DMS153 treated with DMSO at 0.1 percent for 48 hours (cell line): Measurements from ENCODE around the gene RPTOR.

Experiments used
- DNase-seq: peaks from one replicate; lab custom pipeline; 2025; ENCODE audit not compliant: unreplicated experiment; lab: John Stamatoyannopoulos, UW

RPTOR gene

DNA sequence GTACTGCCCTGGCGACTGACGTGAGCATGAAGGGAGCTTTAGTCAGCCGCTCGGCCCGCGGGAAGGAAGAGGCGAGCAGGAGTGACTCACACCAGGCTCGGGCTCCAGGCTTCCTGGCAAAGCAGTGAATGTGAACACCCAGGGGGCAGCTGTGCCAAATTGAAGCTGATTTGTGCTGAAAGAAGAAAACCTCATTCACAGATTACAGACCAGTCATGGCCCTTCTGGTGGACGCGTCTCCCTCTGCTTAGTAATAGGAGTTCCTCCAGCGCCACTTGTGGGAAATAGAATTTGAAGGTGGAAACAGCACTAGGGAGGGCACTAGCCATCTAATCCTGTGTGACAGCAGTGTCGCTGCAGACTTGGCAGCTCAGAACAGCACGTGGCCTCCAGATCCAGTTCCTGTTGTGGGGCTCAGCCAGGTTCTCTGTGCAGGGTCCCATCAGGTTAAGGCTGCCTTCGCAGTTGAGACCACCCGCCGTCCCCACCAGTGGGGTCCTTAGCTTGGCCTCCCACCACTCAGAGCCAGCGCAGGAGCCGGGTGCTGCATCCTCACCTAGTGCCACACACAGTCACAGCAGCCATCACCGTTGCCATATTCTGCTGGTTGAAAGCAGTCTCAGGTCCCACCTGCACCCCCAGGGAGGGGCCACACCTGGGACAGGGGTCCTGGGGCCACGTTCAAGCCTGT is 282.5 kb downstream of the RPTOR start:
- DNase-seq = no peak

DNA sequence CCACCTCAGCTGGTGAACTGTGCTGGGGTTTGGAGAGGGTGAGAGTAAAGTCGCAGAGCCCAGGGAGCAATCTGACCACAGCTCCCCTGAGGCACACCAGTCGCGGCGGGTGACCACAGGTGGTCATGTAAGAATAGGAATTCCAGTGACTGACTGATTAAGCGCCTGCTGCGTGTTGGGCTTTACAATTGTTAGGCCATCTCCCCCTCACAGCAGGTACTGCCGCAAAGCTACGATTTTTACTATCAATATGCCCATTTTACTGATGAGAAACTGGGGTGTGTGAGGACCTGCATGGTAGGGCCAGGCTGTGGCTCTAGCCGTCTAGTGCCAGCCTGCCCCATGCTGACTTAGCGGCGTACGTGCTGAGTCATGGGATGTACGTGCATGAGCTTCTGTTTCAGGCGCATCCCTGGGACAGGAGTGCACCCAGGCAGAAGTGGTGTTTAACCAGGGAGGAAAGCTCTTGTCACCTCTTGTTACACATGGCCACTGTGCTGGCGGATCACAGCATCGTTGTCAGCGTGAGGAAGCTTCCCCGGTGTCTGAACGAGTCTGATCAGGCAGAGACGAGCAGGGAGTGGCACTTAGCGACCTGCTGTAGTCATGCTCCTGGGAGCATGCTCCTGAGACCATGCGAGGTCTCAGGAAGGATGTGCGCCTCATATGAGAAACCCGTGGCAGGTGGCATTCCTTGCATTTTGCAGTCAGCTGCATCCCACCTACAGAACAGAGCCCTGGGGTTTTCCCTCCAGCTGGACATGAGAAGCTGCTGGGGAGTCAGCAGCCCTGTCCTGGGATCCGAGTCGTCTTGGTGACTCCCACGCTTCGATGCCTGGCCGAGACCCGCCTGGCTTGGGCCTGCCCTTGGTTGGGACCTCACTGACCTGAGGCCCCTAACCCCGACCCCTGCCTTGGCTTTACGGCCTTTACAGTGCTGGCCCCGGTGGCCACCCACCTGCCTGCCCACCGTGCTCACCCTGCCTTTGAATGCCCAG is 283.3 kb downstream of the RPTOR start:
- DNase-seq = no peak

DNA sequence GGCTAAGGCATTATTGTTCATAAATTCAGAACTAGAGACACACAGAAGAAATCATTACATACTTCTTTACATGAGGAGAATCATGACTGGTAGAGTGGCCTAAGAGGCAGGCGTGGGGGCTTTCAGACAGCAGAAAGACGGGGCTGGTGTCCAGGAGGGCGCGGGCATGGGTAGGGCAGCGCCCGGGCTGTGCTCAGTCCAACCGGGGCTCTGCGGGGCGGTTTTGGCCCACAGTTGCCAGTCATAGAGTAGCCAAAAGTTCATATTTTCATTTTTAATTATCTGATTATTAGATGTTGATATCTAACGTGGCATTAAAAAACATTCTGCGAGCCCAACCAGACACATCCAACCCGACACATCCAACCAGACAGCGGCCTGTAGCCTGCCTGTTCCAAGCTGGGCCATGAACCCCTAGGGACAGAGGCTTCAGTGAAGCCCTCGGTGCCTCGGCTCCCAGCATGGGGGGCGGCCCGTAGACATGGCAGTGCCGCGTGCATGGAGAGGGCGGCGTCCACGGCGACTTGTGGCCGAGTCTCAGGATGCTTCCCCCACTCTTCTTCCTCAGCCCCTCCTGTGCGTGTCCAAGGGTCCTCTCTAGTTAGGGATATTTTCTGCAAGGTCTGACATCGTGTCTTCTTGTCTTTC is 284.7 kb downstream of the RPTOR start:
- no peak for DNase-seq

DNA sequence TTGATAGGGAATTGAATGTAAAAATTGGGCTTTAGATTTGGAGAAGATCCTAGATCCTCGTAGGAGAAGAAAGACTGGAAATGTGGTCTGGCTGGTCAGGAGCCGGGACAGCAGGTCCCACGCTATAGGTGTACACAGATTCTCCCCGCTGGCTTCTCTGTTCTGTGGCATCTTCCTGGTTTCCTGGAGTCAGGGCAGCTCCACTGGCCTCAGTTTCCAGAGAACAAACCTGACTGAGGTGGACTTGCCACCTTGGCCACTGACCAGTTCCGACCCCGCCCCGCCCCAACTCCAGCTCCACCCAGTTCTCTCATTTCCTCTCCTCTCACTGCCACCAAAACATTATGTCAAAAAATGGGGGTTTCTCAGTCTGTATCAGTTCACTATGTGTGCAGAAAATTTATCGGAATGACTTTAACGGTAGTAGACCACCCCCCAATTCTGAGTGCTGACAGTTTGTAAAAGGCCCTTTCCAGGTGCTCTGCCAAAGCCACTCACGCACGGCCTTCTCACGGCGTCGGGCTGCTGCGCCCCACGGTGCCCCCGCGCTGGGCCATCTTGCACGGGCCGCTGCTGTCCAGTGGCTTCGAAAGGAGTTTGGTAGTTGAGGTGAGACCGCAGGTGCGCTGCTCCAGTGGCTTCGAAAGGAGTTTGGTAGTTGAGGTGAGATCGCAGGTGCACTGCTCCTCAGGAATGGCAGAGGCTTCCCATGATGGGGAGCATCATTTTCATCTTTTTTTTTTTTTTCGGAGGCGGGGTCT is 285.6 kb downstream of the RPTOR start:
- no peak for DNase-seq

DNA sequence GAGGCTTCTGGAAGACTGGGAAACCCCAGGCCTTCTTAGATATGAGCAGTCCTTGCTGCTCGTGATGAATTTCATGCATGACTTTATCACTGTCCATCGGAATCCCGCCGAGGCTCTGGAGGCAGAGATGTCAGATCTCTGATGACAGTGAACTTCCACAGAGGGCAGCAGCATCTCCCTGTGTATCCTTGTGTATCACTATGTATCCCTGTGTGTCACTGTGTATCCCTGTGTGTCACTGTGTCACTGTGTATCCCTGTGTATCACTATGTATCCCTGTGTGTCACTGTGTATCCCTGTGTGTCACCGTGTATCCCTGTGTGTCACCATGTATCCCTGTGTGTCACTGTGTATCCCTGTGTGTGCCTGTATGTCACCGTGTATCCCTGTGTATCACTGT is 286.9 kb downstream of the RPTOR start:
- no peak for DNase-seq

DNA sequence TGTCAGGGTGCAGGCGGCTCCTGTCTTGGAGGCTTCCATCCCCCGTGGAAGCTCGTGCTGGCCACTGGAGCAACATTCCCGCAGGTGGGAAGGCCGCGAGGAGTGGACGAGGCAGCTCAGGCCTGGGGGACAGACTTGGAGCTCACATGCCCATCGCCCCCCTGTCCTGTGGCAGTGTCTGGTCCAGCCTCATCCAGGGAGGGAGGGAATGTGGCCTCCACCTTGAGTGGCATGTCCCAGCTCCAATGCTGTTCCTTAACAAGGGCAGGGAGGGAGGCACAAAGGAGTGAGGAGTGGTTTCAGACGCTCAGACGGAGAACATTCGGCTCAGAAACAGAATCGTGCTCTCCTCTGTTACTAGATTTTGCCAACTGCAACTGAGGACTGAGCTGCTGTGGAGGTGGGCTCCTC is 287.6 kb downstream of the RPTOR start:
- DNase-seq = peak; percentile 40

DNA sequence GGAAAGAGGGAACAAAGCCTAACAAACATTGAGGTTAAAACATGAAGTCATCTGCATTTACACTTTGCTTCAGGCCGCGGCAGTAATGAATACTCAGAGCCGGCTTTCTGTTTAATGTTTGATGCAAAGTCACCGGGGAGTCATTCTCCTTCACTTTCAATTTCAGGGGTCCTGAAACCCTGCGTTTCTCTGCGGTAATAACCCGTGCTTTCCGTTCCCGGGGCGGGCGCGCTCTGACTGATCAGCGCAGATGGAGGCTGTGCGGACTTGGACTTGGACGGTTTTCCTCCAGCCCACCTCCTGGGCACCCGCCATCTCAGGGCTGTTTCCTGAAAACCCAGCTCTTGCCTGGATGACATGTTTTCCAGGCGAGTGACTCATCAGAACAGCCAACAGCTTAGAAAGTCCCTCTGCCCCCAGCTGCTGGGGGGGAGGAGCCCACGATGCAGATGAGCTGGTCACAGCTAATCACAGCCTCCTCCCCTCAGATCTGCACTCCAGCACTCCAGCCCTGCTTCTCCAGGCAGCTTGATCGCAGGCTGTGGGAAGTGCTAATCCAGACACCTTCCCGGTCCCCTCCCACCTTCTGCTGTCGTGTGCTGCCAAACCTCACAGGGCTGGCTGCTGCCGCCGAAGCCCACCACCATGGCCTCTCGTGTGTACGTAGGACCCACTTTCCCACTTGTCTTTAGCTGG is 288.4 kb downstream of the RPTOR start:
- peak; percentile 91 for DNase-seq

DNA sequence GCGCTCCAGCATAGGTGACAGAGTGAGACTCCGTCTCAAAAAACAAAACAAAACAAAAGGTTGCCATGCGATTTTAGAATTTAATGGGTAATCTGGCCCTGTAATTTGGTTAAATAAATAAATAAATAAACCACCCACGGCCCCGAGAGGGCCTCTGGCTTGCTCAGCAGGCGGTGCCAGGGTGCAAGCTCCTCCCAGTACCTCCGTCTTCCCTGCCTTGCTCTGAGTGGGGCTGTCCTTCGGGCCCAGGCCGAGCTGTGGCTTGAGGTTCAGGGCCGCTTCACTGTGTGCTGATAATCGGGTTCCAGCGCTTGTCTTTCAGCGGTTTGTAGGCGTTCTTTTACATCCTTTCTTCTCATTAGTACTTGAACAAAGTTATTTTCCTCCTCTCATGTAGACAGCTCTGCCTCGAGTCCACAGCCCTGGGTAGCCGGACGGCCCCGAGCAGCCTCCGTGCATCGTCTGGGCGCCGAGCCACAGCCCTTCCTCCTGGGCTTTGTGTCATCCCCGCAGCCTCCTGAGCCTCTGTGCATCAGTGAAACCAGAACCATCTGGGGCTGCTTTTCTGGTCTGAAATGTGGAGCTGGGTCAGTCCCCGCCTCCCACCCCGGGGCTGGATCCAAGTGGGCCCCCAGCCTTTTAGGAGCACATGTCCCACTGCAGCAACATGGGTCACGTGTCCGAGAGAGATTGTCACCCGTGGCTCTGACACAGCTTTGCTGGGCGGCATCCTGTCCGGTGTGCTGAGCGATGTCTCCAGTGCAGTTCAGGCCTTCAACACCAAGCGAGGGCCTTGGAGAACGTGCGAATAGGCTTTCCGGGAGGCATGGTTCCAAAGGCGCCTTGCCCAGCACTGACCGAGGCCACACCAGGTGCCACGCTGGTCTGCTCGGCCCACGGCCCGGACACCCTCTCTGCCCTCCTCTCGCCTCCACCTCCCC is 289.6 kb downstream of the RPTOR start:
- no peak for DNase-seq

DNA sequence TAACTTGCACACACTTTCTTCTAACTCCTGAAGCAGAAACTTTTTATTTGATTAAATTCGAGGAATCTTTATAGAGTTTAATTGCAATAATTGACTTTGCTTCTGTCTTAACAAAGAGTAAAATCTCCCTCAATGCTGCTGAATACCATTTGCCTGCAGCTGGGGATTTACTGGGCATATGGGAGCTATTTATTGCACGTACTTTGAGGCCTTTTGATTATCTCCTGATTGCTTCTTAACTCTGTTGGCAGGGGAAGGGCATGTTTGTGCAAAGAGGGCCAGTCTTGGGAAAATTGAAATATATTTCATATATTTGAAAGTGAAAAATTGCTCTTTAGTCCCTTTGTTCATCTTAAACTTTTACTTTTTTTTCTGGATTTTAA is 290.2 kb downstream of the RPTOR start:
- DNase-seq = no peak

DNA sequence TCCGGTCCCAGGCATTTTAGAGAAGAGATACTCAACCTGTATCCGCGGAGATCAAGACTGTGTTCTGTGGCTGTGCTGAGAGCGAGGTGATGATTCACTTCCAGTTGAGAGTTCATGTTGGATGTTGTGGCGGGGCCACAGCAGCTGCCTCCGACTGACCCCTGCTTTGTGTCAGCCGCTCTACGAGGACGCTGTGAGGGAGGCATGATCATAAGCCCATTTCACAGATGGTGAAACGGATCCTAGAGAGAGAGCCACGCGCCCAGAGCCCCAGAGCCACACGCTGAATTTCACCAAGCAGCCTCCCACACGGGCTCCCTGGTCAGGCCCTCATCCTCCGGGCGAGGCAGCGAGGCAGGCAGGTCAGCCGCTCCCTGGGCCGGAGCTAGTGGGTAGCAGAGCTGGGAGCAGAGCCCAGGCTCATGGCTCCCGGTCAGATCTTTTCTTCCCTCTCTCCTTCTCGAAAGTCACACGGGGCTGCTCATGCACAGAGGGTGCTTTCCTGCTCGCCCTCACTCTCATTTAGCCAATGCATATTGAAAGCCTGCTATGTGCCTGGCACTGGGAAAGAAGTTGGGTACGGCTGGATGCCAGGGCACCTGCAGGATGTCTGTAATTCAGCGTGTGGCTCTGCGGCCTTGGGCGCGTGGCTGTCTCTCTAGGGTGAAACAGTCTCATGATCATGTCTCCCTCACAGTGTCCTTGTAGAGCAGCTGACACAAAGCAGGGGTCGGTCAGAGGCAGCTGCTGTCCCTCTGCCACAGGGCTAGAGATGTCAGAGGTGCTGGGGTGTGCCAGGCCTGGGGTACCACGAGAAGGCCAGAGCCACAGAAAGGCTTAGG is 291.4 kb downstream of the RPTOR start:
- no peak for DNase-seq

DNA sequence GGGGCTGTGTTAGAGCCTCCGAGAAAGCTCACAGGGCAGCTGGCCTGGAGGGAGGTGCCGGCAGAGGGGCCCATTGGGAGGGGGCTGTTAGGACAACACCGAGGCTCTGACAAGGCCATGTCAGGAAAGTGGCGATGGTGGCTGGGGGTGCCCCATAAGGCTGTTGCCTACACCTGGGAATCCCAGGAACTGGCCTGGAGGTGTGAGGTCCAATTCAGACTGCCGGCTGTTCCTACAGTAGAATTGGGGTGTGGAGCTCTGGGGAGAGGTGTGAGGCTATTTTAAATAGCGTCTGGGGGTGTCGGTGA is 292.0 kb downstream of the RPTOR start:
- no peak for DNase-seq

DNA sequence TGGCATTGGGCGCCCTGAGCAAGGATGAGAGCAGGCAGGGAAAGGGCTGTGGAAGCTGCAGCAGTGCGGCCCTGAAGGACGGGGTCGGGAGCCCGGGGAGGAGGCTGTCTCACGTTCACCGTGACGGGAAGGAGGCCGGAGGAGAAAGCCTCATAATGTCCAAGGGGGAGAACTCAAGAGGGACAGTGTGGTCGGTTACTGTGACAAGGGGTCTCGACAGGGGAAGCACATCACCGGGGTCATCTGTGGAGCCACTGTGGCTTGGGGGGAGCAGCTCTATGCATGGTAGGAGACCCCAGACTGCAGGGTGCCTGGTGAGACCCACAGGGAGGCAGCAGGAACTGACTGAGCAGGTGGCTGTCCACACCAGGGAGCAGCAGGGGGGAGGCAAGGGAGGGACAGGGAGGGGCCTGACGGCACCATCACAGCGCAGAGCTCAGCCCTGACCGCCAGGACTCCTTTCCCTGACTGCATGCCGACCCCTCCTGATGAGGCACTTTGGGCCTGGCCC is 292.4 kb downstream of the RPTOR start:
- no peak for DNase-seq

DNA sequence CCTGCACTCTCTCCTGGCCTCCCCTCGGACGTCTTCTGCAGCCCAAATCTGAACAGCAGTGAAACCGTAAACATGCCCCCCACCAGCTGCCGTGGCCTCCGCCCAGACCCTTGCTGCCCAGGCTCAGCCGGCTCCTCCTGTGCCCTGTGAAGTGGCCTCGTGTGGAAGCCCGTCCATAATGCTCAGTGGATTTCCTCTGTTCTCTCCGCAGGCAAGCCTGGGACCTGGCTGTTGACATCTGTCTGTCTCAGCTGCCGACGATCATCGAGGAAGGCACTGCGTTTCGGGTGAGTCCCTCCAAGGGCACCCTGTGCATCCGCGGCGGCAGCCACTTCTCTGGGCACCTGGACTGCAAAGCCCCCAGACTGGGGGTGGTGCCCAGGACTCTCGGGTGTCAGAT is 293.1 kb downstream of the RPTOR start:
- DNase-seq = no peak

DNA sequence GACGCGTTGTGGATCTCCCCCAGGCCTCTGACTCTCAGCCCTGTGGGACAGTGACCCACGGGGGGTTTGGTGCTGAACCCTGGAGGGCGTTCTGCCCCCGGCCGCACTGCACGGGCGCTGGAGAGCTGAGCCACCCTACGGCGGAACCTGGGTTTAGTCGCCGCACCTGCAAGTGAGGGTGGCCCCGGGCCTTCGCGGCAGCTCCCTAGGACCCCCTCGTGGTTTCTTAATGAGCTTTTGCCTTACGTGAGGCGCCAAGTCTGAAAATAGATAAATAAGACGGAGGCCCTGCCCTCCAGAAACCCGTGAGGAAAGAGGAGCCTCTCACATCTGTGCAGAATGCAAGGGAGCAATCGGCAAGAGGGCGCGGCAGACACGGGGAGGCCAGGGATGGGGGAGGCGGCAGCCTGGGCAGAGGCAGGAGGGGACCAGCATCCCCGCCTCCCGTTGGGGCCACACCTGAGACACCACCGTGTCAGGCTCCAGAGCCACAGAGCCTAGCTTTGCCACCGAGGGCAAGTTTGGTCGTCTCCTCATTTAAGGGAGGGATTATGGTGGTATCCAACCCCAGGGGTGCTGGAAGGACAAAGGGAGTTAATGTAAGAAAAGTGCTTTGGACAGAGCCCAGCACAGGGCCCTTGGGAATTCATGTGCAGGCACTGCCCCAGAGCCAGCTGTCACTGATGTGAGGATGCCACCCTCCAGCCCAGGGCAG is 293.8 kb downstream of the RPTOR start:
- no peak for DNase-seq

DNA sequence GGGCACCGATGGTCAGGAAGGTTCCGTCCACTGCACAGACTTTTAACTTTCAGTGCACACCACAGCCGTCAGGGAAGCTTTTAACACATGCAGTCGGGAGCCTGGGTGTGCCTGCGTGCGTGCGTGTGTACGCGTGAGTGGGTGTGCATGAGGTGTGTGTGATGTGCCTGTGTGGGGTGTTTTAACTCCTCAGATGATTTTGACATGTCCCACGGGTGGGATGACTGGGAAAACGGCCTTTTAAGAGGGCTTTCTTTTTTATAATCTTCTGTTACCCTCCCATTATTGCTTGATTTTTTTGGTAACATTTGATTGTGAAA is 294.3 kb downstream of the RPTOR start:
- no peak for DNase-seq

DNA sequence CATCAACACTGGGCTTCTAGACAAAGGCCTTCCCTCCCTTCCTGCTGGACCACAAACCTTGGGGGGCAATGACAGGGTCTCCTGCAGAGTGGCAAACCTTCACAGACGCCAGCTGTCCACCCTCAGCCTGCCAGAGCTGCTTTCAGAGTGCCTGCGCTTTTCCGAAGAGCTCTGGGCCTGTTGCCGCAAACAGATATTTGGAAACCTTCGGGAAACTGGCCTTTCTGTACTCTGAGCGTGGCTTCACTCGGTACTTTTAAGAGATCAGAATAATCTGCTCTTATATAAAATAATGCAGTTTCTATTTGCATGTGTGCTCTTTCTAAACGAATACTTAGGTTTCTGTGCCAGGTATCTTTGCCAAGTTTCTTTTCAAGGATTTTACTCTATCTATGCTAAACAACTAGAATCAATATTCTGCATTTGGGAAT is 294.9 kb downstream of the RPTOR start:
- DNase-seq = no peak

DNA sequence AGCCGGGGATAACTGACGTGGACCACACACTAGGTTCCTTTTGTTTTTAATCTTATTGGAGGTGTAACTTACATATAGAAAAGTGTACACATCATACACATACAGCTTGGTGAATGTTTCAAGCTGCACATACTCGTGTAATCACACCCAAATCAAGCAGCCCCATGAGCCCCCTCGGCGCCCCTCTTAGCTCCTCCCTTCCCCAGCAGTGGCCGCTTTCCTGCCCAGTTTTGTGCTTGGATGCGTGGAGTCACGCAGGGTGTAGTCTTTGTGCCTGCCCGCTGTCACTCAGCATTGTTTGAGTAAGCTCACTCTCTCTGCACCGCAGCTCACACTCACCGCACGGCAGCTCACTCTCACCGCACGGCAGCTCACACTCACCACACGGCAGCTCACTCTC is 295.3 kb downstream of the RPTOR start:
- no peak for DNase-seq

DNA sequence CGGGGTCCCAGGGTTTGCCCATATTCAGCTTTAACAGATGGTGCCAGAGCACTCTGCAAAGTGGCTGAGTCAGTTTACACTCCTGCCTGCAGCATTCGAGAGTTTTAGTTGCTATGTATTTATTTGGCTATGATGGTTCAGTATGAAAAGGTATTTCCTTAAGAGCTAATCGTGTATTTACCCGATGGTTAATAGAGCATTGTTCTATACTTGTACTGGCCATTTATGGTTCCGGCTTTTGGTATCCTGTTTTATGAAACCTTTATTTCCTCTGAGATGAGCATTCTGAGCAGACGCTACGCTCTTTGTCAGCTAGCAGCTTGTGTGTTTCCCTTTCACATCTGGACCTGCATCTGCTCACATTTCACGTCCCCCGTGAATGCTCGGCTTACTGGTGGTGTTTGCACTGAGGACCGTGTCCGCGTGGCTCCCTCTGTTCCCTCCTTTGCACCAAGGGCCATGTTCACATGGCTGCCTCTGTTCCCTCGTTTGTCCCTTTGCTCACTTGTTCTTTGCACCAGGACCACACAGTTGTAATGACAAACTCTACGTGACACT is 297.9 kb downstream of the RPTOR start:
- DNase-seq = peak; percentile 67
